SK-N-SH treated with all-trans-retinoic acid at 6 μM for 48 hours (cell line): ENCODE results near the gene DAB2.

ENCODE experiments used
- ATAC-seq: fragments of 200-7000 bp; cut with Tn5 transposase; 3 replicates; pipeline ENCODE4 v1.9.1; 2020; ENCODE audit warnings: mild to moderate bottlenecking, moderate library complexity
- ARNTL ChIP-seq: fragments of 450-650 bp; formaldehyde crosslinking; IDR thresholded peaks from 2 replicates; pipeline ENCODE4 v1.5.0; 2020; ENCODE audit warnings: low read depth, mild to moderate bottlenecking, moderate library complexity, borderline replicate concordance
- BACH2 ChIP-seq: fragments of 250-450 bp; sonication (Bioruptor Pico); IDR thresholded peaks from 2 replicates; pipeline ENCODE4 v1.9.0; 2021; ENCODE audit warnings: mild to moderate bottlenecking, borderline replicate concordance
- CSDC2 ChIP-seq: fragments of 250-450 bp; sonication (Bioruptor Pico); IDR thresholded peaks from 2 replicates; pipeline ENCODE4 v1.5.0; 2020; ENCODE audit warnings: mild to moderate bottlenecking, moderate library complexity
- ESRRG ChIP-seq: fragments of 250-450 bp; sonication (Bioruptor Pico); IDR thresholded peaks from 2 replicates; pipeline ENCODE4 v1.6.1; 2021; ENCODE audit warnings: mild to moderate bottlenecking
- GLIS3 ChIP-seq: fragments of 250-450 bp; sonication (Bioruptor Pico); IDR thresholded peaks from 2 replicates; pipeline ENCODE4 v1.5.0; 2020; ENCODE audit warnings: mild to moderate bottlenecking, moderate library complexity
- ISL1 ChIP-seq: fragments of 250-450 bp; sonication (Bioruptor Pico); IDR thresholded peaks from 2 replicates; pipeline ENCODE4 v2.1.2; 2022; ENCODE audit warnings: mild to moderate bottlenecking, moderate library complexity
- OSR1 ChIP-seq: fragments of 250-450 bp; sonication (Bioruptor Pico); IDR thresholded peaks from 2 replicates; pipeline ENCODE4 v1.8.0; 2022; ENCODE audit warnings: moderate library complexity, mild to moderate bottlenecking, inconsistent platforms
- PPARA ChIP-seq: fragments of 250-450 bp; sonication (Bioruptor Pico); IDR thresholded peaks from 2 replicates; pipeline ENCODE4 v1.5.0; 2020; ENCODE audit warnings: mild to moderate bottlenecking, borderline replicate concordance
- RARB ChIP-seq: fragments of 250-450 bp; sonication (Bioruptor Pico); IDR thresholded peaks from 2 replicates; pipeline ENCODE4 v1.8.0; 2021; ENCODE audit warnings: mild to moderate bottlenecking, moderate library complexity
- SNAI2 ChIP-seq: fragments of 250-450 bp; sonication (Bioruptor Pico); IDR thresholded peaks from 2 replicates; pipeline ENCODE4 v1.5.0; 2020; ENCODE audit warnings: mild to moderate bottlenecking, moderate library complexity
- TCF4 ChIP-seq: fragments of 250-450 bp; sonication (Bioruptor Pico); IDR thresholded peaks from 2 replicates; pipeline ENCODE4 v1.8.0; 2021; ENCODE audit warnings: mild to moderate bottlenecking, moderate library complexity, borderline replicate concordance
- TOX ChIP-seq: fragments of 250-450 bp; sonication (Bioruptor Pico); IDR thresholded peaks from 2 replicates; pipeline ENCODE4 v1.8.0; 2021; ENCODE audit warnings: mild to moderate bottlenecking, moderate library complexity, borderline replicate concordance
- ZC3H10 ChIP-seq: fragments of 250-450 bp; sonication (Bioruptor Pico); IDR thresholded peaks from 2 replicates; pipeline ENCODE4 v1.5.1; 2021; ENCODE audit warnings: mild to moderate bottlenecking, moderate library complexity
- ZFP3 ChIP-seq: fragments of 250-450 bp; sonication (Bioruptor Pico); IDR thresholded peaks from 2 replicates; pipeline ENCODE4 v1.5.0; 2020; ENCODE audit warnings: mild to moderate bottlenecking, moderate library complexity
- ZFP30 ChIP-seq: fragments of 450-650 bp; formaldehyde crosslinking; IDR thresholded peaks from 2 replicates; pipeline ENCODE4 v1.5.0; 2022; ENCODE audit warnings: mild to moderate bottlenecking, moderate library complexity
- ZNF565 ChIP-seq: fragments of 450-650 bp; formaldehyde crosslinking; conservative IDR thresholded peaks from 2 replicates; pipeline ENCODE4 v1.5.0; 2020; ENCODE audit warnings: low read depth, mild to moderate bottlenecking, moderate library complexity
- ZNF70 ChIP-seq: fragments of 450-650 bp; formaldehyde crosslinking; IDR thresholded peaks from 2 replicates; pipeline ENCODE4 v1.5.0; 2020; ENCODE audit warnings: mild to moderate bottlenecking, moderate library complexity
- ZNF8 ChIP-seq: fragments of 450-650 bp; formaldehyde crosslinking; IDR thresholded peaks from 2 replicates; pipeline ENCODE4 v1.5.0; 2020; ENCODE audit warnings: mild to moderate bottlenecking, moderate library complexity
- TF ChIP-seq, protein P1 (sequence below): fragments of 250-450 bp; sonication (Bioruptor Pico); IDR thresholded peaks from 2 replicates; pipeline ENCODE4 v1.5.1; 2021; ENCODE audit warnings: mild to moderate bottlenecking, moderate library complexity
- TF ChIP-seq, protein P2 (sequence below): fragments of 250-450 bp; sonication (Bioruptor Pico); IDR thresholded peaks from 2 replicates; pipeline ENCODE4 v1.8.0; 2020; ENCODE audit warnings: mild to moderate bottlenecking, moderate library complexity, borderline replicate concordance
- TF ChIP-seq, protein P3 (sequence below): fragments of 250-450 bp; sonication (Bioruptor Pico); IDR thresholded peaks from 2 replicates; pipeline ENCODE4 v1.5.1; 2020; ENCODE audit warnings: low read depth, mild to moderate bottlenecking, moderate library complexity
- TF ChIP-seq, protein P4 (sequence below): fragments of 250-450 bp; sonication (Bioruptor Pico); IDR thresholded peaks from 2 replicates; pipeline ENCODE4 v1.8.0; 2021; ENCODE audit warnings: low read depth, mild to moderate bottlenecking, moderate library complexity, borderline replicate concordance

DAB2 gene

DNA sequence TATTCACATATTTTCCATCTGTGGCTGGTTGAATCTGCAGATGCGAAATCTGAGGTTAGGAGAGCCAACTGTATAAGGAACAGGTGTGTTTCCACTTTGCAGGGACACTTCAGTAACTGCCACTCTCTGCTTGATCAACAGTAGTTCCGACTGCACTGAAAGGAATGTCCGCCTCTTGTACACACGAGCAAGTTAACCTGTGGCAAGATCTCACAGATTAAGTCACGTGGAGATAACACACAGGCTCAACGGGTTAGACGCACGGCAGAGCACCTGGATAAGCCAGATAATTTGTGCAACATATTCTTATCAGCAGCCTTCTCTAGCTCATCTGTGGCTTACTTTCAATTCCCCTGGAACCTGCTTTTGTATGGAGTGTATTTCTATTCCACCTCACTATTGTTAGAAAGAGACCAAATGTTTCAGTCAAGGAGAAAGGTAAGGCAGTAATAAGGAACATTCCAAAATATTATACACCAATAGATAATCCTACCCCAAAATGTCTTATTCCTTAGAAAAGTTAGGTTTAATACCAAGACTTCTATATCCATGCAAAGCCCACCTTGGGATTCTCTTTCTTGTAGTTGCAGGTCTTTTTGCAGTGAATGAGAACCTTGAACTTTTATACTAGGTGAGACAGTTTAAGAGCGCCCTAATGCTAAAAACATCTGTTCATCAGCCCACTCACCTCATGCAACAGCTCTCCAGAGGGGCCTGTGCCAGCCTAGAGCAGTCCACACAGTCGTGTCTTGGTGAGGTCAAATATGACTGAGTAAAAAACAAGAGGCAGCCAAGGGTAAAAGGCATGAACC is 54.0 kb downstream of the DAB2 start:
- no peak for ATAC-seq
- no peak for TF ChIP-seq BACH2 (CRISPR knock-in tag)
- TF ChIP-seq, protein P1, sequence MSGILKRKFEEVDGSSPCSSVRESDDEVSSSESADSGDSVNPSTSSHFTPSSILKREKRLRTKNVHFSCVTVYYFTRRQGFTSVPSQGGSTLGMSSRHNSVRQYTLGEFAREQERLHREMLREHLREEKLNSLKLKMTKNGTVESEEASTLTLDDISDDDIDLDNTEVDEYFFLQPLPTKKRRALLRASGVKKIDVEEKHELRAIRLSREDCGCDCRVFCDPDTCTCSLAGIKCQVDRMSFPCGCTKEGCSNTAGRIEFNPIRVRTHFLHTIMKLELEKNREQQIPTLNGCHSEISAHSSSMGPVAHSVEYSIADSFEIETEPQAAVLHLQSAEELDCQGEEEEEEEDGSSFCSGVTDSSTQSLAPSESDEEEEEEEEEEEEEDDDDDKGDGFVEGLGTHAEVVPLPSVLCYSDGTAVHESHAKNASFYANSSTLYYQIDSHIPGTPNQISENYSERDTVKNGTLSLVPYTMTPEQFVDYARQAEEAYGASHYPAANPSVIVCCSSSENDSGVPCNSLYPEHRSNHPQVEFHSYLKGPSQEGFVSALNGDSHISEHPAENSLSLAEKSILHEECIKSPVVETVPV (CRISPR knock-in tag): no peak
- no peak for TF ChIP-seq ESRRG (CRISPR knock-in tag)
- TF ChIP-seq ZNF8 (CRISPR knock-in tag): no peak
- TF ChIP-seq CSDC2 (CRISPR knock-in tag): no peak
- TF ChIP-seq SNAI2: no peak
- TF ChIP-seq ISL1 (CRISPR knock-in tag): no peak
- TF ChIP-seq, protein P2, sequence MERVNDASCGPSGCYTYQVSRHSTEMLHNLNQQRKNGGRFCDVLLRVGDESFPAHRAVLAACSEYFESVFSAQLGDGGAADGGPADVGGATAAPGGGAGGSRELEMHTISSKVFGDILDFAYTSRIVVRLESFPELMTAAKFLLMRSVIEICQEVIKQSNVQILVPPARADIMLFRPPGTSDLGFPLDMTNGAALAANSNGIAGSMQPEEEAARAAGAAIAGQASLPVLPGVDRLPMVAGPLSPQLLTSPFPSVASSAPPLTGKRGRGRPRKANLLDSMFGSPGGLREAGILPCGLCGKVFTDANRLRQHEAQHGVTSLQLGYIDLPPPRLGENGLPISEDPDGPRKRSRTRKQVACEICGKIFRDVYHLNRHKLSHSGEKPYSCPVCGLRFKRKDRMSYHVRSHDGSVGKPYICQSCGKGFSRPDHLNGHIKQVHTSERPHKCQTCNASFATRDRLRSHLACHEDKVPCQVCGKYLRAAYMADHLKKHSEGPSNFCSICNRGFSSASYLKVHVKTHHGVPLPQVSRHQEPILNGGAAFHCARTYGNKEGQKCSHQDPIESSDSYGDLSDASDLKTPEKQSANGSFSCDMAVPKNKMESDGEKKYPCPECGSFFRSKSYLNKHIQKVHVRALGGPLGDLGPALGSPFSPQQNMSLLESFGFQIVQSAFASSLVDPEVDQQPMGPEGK (CRISPR knock-in tag): no peak

DNA sequence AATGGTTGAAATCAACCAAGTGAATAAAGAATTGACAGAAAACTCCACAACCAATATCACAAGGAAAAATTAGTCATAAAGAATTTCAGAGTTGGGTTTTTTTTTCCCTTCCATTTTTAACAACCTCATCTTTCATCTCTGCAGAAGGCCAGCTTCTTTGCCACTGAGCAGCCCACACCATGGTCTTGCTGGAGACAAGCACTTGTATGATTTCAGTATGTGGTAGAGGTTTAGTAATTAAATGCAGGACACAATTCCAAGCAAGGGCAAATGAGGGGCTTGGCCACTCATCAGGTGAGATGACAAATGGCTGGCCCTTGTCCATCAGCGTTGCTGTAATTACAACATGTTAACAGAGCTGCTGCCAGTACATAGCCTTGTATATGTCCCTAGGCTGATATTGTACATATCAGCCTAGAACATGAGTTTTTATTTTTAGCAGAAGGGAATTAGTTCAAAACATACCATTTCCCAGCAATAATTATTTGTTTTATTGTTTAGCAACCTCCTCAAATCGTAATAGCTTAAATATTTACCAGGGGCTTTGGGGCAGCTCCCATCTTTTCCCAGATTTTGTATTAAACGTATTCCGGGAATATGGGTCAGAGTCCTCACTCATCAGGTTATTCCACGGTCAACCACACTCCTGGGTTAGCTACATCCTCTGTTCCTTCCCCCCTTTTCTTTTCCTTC is 55.5 kb downstream of the DAB2 start:
- no peak for ATAC-seq

DNA sequence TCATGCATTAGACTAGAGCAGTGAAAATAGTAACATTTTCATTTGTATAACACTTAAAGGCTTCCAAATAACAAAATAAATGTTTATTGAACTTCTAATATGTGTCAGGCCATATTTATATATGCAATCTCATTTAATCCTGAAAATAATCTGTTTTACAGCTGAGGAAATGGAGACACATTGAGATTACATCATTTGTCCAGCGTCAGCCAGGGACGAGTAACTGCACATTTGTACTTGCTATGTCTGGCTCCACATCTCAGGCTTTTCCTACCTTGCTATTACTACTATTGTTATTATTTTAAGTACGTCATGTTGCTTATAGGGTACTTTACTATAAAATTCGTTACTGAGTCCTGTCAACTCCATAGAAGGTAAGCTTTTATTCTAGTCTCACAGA is 56.7 kb downstream of the DAB2 start:
- TF ChIP-seq ZFP3 (CRISPR knock-in tag): no peak
- TF ChIP-seq, protein P1 (CRISPR knock-in tag): no peak
- TF ChIP-seq BACH2 (CRISPR knock-in tag): no peak
- no peak for TF ChIP-seq RARB (CRISPR knock-in tag)
- TF ChIP-seq, protein P2 (CRISPR knock-in tag): no peak
- TF ChIP-seq ZNF8 (CRISPR knock-in tag): no peak
- no peak for TF ChIP-seq ZNF565 (CRISPR knock-in tag)
- no peak for TF ChIP-seq SNAI2
- TF ChIP-seq CSDC2 (CRISPR knock-in tag): no peak
- no peak for ATAC-seq

More for the DNA sequence above, 55.5 kb downstream of the DAB2 start:
- no peak for TF ChIP-seq TCF4 (CRISPR knock-in tag)
- no peak for TF ChIP-seq ARNTL (CRISPR knock-in tag)
- TF ChIP-seq ZFP30: no peak
- no peak for TF ChIP-seq BACH2 (CRISPR knock-in tag)
- no peak for TF ChIP-seq PPARA
- no peak for TF ChIP-seq ZNF565 (CRISPR knock-in tag)
- TF ChIP-seq, protein P3, sequence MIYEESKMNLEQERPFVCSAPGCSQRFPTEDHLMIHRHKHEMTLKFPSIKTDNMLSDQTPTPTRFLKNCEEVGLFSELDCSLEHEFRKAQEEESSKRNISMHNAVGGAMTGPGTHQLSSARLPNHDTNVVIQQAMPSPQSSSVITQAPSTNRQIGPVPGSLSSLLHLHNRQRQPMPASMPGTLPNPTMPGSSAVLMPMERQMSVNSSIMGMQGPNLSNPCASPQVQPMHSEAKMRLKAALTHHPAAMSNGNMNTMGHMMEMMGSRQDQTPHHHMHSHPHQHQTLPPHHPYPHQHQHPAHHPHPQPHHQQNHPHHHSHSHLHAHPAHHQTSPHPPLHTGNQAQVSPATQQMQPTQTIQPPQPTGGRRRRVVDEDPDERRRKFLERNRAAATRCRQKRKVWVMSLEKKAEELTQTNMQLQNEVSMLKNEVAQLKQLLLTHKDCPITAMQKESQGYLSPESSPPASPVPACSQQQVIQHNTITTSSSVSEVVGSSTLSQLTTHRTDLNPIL (CRISPR knock-in tag): no peak
- TF ChIP-seq SNAI2: no peak
- TF ChIP-seq, protein P2 (CRISPR knock-in tag): no peak
- TF ChIP-seq, protein P4, sequence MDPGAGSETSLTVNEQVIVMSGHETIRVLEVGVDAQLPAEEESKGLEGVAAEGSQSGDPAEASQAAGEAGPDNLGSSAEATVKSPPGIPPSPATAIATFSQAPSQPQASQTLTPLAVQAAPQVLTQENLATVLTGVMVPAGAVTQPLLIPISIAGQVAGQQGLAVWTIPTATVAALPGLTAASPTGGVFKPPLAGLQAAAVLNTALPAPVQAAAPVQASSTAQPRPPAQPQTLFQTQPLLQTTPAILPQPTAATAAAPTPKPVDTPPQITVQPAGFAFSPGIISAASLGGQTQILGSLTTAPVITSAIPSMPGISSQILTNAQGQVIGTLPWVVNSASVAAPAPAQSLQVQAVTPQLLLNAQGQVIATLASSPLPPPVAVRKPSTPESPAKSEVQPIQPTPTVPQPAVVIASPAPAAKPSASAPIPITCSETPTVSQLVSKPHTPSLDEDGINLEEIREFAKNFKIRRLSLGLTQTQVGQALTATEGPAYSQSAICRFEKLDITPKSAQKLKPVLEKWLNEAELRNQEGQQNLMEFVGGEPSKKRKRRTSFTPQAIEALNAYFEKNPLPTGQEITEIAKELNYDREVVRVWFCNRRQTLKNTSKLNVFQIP: no peak
- no peak for TF ChIP-seq ZNF70 (CRISPR knock-in tag)
- TF ChIP-seq ZC3H10 (CRISPR knock-in tag): no peak
- TF ChIP-seq TOX (CRISPR knock-in tag): no peak
- TF ChIP-seq RARB (CRISPR knock-in tag): no peak
- no peak for TF ChIP-seq GLIS3 (CRISPR knock-in tag)
- TF ChIP-seq OSR1 (CRISPR knock-in tag): no peak
- no peak for TF ChIP-seq ZNF8 (CRISPR knock-in tag)
- TF ChIP-seq, all 23 proteins: peak for 0
